ENCODE measurements around the gene NDUFAF7.

Gene NDUFAF7

GRCh38 chr2:37231241-37232130, at the start of gene NDUFAF7, which contains the start of gene CEBPZ:
Gene NDUFAF7, plus strand, starts transcription at chr2:37231658. Its CDS starts 48 bp downstream, at chr2:37231706.
Gene CEBPZ, minus strand, starts transcription at chr2:37231596. Its CDS starts 29 bp downstream, at chr2:37231567.
- H3K4me3 ChIP-seq (ENCODE audit: low read depth, low read length) = peak within 1 kb of the TSS; percentile 96
- TF ChIP-seq CTCF (conservative IDR thresholded peaks at IDR 0.05; ENCODE audit: low read depth, low read length) = no peak
- DNase-seq (ENCODE audit: low read depth) = peak; percentile 95

GRCh38 chr2:37181726-37182684, 49.5 kb upstream of the NDUFAF7 start:
- no peak for DNase-seq (ENCODE audit: low read depth)
- H3K4me3 ChIP-seq (ENCODE audit: low read depth, low read length) = no peak overlapping the region
- no peak for TF ChIP-seq CTCF (conservative IDR thresholded peaks at IDR 0.05; ENCODE audit: low read depth, low read length)

- H3K4me3 ChIP-seq (ENCODE audit: low read depth, low read length) = no peak within 1 kb of the TSS
- TF ChIP-seq CTCF (conservative IDR thresholded peaks at IDR 0.05; ENCODE audit: low read depth, low read length) = no peak
- DNase-seq (ENCODE audit: low read depth) = no peak
These were observed 42.9 kb upstream of the NDUFAF7 start, which contains the start of gene SULT6B1 for GRCh38 chr2:37188570-37188969. Gene SULT6B1, minus strand, starts transcription at chr2:37188670. Its CDS starts 30 bp downstream, at chr2:37188640.

- TF ChIP-seq CTCF (conservative IDR thresholded peaks at IDR 0.05; ENCODE audit: low read depth, low read length) = peak; percentile 10
- H3K4me3 ChIP-seq (ENCODE audit: low read depth, low read length) = no peak overlapping the region
- DNase-seq (ENCODE audit: low read depth) = peak; percentile 98
These were observed 41.9 kb upstream of the NDUFAF7 start for GRCh38 chr2:37189452-37190153.

- no peak for TF ChIP-seq CTCF (conservative IDR thresholded peaks at IDR 0.05; ENCODE audit: low read depth, low read length)
- no peak for DNase-seq (ENCODE audit: low read depth)
- H3K4me3 ChIP-seq (ENCODE audit: low read depth, low read length) = no peak overlapping the region
These were observed 41.2 kb upstream of the NDUFAF7 start for GRCh38 chr2:37190290-37190689.

- no peak overlapping the region for H3K4me3 ChIP-seq (ENCODE audit: low read depth, low read length)
- no peak for TF ChIP-seq CTCF (conservative IDR thresholded peaks at IDR 0.05; ENCODE audit: low read depth, low read length)
- no peak for DNase-seq (ENCODE audit: low read depth)
These were observed 40.2 kb upstream of the NDUFAF7 start for GRCh38 chr2:37191253-37191652.

All from choroid plexus epithelial cell (primary cell).